WTC11 (cell line): ENCODE data around the gene TCF12. TPM values are rescaled to one million over a fixed set of nuclear protein-coding genes. Genes with fewer than 3 reads are reported as not detected.

Experiments
- ATAC-seq: fragments of 200-7000 bp; cut with Tn5 transposase; 2 replicates; pipeline ENCODE4 v1.10.0; 2021; ENCODE audit warnings: mild to moderate bottlenecking, moderate library complexity
- CTCF ChIA-PET: fragments of 300-600 bp; sonication (Branson Sonifier 250); formaldehyde crosslinking; loops from one replicate; lab custom pipeline; 2021; ENCODE audit warnings: antibody characterized with exemption; lab: Charles Lee
- POLR2A ChIA-PET: fragments of 350-600 bp; sonication (Branson Sonifier 250); formaldehyde crosslinking; loops from one replicate; lab custom pipeline; 2021; ENCODE audit warnings: antibody characterized with exemption; lab: Charles Lee
- DNase-seq: peaks from one replicate; pipeline ENCODE4 v3.0.0; 2021; ENCODE audit warnings: low spot score
- H3K27ac Mint-ChIP-seq: 2 replicates; pipeline ENCODE4 v1.8.0; 2021; ENCODE audit warnings: mixed read lengths
- H3K27me3 Mint-ChIP-seq: 2 replicates; pipeline ENCODE4 v1.8.0; 2021; ENCODE audit warnings: low read depth, mild to moderate bottlenecking, moderate library complexity, mixed read lengths
- H3K36me3 Mint-ChIP-seq: 2 replicates; pipeline ENCODE4 v1.8.0; 2021; ENCODE audit warnings: mixed read lengths
- H3K4me1 Mint-ChIP-seq: 2 replicates; pipeline ENCODE4 v1.8.0; 2022; ENCODE audit warnings: mixed read lengths
- H3K4me3 Mint-ChIP-seq: 2 replicates; pipeline ENCODE4 v1.8.0; 2021; ENCODE audit warnings: mild to moderate bottlenecking, moderate library complexity, mixed read lengths
- H3K9me3 Mint-ChIP-seq: 2 replicates; pipeline ENCODE4 v1.8.0; 2021; ENCODE audit warnings: mixed read lengths
- ATF1 ChIP-seq: sonication (generic); formaldehyde crosslinking; IDR thresholded peaks from 2 replicates; pipeline ENCODE4 v1.8.1; 2023; ENCODE audit warnings: mild to moderate bottlenecking, moderate library complexity, missing genetic modification reagents
- CREM ChIP-seq: sonication (generic); formaldehyde crosslinking; IDR thresholded peaks from 2 replicates; pipeline ENCODE4 v1.8.1; 2022; ENCODE audit warnings: mild to moderate bottlenecking, missing genetic modification reagents, moderate library complexity
- CTCF ChIP-seq: fragments of 200-600 bp; IDR thresholded peaks from 2 replicates; pipeline ENCODE4 v1.8.0; 2022; ENCODE audit warnings: antibody characterized with exemption
- E2F1 ChIP-seq: sonication (generic); formaldehyde crosslinking; IDR thresholded peaks from 2 replicates; pipeline ENCODE4 v1.8.0; 2022; ENCODE audit warnings: mild to moderate bottlenecking, missing genetic modification reagents
- EMX1 ChIP-seq: fragments of 250-450 bp; sonication (Bioruptor Pico); IDR thresholded peaks from 2 replicates; pipeline ENCODE4 v1.8.0; 2021; ENCODE audit warnings: mild to moderate bottlenecking
- FOXP1 ChIP-seq: sonication (generic); formaldehyde crosslinking; IDR thresholded peaks from 2 replicates; pipeline ENCODE4 v1.8.0; 2022; ENCODE audit warnings: missing genetic modification reagents, mild to moderate bottlenecking, moderate library complexity, borderline replicate concordance
- RELA ChIP-seq: sonication (generic); formaldehyde crosslinking; IDR thresholded peaks from 2 replicates; pipeline ENCODE4 v1.8.1; 2022; ENCODE audit warnings: missing genetic modification reagents, mild to moderate bottlenecking, borderline replicate concordance
- STAT6 ChIP-seq: sonication (generic); formaldehyde crosslinking; conservative IDR thresholded peaks from 2 replicates; pipeline ENCODE4 v1.8.1; 2023; ENCODE audit warnings: mild to moderate bottlenecking, low read depth, missing genetic modification reagents, moderate library complexity
- USF1 ChIP-seq: sonication (generic); formaldehyde crosslinking; IDR thresholded peaks from 2 replicates; pipeline ENCODE4 v1.8.0; 2022; ENCODE audit warnings: mild to moderate bottlenecking, missing genetic modification reagents
- ZBTB43 ChIP-seq: sonication (generic); formaldehyde crosslinking; IDR thresholded peaks from 2 replicates; pipeline ENCODE4 v1.8.1; 2023; ENCODE audit warnings: mild to moderate bottlenecking, missing genetic modification reagents
- ZNF121 ChIP-seq: sonication (generic); formaldehyde crosslinking; IDR thresholded peaks from 2 replicates; pipeline ENCODE4 v1.8.0; 2023; ENCODE audit warnings: missing genetic modification reagents
- ZNF232 ChIP-seq: sonication (generic); formaldehyde crosslinking; IDR thresholded peaks from 2 replicates; pipeline ENCODE4 v1.8.0; 2022; ENCODE audit warnings: mild to moderate bottlenecking, missing genetic modification reagents
- ZNF317 ChIP-seq: sonication (generic); formaldehyde crosslinking; IDR thresholded peaks from 2 replicates; pipeline ENCODE4 v1.8.1; 2023; ENCODE audit warnings: low read depth, mild to moderate bottlenecking, moderate library complexity, missing genetic modification reagents, borderline replicate concordance
- ZNF396 ChIP-seq: fragments of 250-450 bp; sonication (Bioruptor Pico); IDR thresholded peaks from 2 replicates; pipeline ENCODE4 v1.8.0; 2021; ENCODE audit warnings: mild to moderate bottlenecking, moderate library complexity, borderline replicate concordance
- ZNF416 ChIP-seq: fragments of 250-450 bp; sonication (Bioruptor Pico); IDR thresholded peaks from 2 replicates; pipeline ENCODE4 v1.9.0; 2021; ENCODE audit warnings: mild to moderate bottlenecking, inconsistent platforms
- total RNA-seq: library from RNA; stranded (reverse); gene quantifications from 3 replicates; pipeline ENCODE4 v1.2.3, GENCODE V29; 2021
- TF ChIP-seq, protein P1 (sequence below): sonication (generic); formaldehyde crosslinking; IDR thresholded peaks from 2 replicates; pipeline ENCODE4 v1.8.1; 2023; ENCODE audit warnings: mild to moderate bottlenecking, moderate library complexity, missing genetic modification reagents
- TF ChIP-seq, protein P2 (sequence below): fragments of 250-450 bp; sonication (Bioruptor Pico); IDR thresholded peaks from 2 replicates; pipeline ENCODE4 v1.9.0; 2021; ENCODE audit warnings: mild to moderate bottlenecking, borderline replicate concordance
- TF ChIP-seq, protein P3 (sequence below): fragments of 250-450 bp; sonication (Bioruptor Pico); IDR thresholded peaks from 2 replicates; pipeline ENCODE4 v2.1.2; 2022; ENCODE audit warnings: mild to moderate bottlenecking, moderate library complexity

Gene TCF12
- total RNA-seq, 1 experiment from 2014 or later: 73.2 TPM

DNA sequence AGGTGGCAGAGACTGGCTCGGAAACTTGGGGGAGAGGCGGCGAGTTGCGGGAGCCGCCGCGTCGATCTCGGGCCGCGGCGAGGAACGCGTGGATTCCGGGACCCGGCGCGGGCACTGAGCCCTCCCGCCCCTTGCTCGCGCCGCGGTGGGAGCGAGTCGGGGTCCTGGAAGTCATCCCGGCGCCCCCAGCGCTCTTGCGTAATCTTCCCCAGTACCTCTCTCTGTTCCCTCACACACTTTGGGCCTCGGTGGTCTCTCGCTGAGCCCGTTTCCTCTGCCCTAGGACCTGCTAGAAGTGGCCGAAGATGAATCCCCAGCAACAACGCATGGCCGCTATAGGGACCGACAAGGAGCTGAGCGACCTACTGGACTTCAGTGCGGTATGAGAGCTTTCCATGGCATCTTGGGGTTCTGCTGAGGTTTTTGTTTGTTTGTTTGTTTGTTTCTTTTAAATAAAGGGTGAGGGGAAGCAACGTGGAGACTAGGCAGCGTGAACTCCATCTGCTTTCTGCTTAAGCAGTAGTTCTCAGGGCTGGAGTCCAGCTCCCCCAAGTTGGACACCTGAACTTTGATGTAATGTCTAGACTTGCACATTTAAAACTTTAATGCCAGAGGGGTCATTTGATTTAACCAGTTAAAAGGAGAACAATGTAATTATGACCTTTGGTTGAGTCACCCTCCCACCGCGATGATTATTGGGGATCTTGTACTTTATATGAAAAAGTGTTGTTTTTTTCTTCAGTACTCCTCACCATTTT, 1.3 kb downstream of the TCF12 start (continued):
- TF ChIP-seq, protein P1, sequence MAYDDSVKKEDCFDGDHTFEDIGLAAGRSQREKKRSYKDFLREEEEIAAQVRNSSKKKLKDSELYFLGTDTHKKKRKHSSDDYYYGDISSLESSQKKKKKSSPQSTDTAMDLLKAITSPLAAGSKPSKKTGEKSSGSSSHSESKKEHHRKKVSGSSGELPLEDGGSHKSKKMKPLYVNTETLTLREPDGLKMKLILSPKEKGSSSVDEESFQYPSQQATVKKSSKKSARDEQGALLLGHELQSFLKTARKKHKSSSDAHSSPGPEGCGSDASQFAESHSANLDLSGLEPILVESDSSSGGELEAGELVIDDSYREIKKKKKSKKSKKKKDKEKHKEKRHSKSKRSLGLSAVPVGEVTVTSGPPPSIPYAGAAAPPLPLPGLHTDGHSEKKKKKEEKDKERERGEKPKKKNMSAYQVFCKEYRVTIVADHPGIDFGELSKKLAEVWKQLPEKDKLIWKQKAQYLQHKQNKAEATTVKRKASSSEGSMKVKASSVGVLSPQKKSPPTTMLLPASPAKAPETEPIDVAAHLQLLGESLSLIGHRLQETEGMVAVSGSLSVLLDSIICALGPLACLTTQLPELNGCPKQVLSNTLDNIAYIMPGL (CRISPR knock-in tag): peak; percentile 82
- TF ChIP-seq, protein P2, sequence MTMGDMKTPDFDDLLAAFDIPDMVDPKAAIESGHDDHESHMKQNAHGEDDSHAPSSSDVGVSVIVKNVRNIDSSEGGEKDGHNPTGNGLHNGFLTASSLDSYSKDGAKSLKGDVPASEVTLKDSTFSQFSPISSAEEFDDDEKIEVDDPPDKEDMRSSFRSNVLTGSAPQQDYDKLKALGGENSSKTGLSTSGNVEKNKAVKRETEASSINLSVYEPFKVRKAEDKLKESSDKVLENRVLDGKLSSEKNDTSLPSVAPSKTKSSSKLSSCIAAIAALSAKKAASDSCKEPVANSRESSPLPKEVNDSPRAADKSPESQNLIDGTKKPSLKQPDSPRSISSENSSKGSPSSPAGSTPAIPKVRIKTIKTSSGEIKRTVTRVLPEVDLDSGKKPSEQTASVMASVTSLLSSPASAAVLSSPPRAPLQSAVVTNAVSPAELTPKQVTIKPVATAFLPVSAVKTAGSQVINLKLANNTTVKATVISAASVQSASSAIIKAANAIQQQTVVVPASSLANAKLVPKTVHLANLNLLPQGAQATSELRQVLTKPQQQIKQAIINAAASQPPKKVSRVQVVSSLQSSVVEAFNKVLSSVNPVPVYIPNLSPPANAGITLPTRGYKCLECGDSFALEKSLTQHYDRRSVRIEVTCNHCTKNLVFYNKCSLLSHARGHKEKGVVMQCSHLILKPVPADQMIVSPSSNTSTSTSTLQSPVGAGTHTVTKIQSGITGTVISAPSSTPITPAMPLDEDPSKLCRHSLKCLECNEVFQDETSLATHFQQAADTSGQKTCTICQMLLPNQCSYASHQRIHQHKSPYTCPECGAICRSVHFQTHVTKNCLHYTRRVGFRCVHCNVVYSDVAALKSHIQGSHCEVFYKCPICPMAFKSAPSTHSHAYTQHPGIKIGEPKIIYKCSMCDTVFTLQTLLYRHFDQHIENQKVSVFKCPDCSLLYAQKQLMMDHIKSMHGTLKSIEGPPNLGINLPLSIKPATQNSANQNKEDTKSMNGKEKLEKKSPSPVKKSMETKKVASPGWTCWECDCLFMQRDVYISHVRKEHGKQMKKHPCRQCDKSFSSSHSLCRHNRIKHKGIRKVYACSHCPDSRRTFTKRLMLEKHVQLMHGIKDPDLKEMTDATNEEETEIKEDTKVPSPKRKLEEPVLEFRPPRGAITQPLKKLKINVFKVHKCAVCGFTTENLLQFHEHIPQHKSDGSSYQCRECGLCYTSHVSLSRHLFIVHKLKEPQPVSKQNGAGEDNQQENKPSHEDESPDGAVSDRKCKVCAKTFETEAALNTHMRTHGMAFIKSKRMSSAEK (CRISPR knock-in tag): no peak
- TF ChIP-seq, all 79 proteins: peak for 3

- no peak for DNase-seq
These were observed 1.9 kb downstream of the TCF12 start for GRCh38 chr15:56920367-56920627.

More at GRCh38 chr15:56920367-56920627, 1.9 kb downstream of the TCF12 start:
- peaks cover 38% of the 10 kb centered on the region for H3K4me1 Mint-ChIP-seq
- POLR2A ChIA-PET: interaction anchor here (0.7 to 0.8 kb wide), 2 partner anchors 20 to 34 kb away, joined by 3 to 6 read pairs; no protein-coding TSS in a partner anchor
- peaks cover 40% of the 10 kb centered on the region for H3K36me3 Mint-ChIP-seq
- H3K9me3 Mint-ChIP-seq: peaks cover 14% of the 10 kb centered on the region
- TF ChIP-seq, protein P3, sequence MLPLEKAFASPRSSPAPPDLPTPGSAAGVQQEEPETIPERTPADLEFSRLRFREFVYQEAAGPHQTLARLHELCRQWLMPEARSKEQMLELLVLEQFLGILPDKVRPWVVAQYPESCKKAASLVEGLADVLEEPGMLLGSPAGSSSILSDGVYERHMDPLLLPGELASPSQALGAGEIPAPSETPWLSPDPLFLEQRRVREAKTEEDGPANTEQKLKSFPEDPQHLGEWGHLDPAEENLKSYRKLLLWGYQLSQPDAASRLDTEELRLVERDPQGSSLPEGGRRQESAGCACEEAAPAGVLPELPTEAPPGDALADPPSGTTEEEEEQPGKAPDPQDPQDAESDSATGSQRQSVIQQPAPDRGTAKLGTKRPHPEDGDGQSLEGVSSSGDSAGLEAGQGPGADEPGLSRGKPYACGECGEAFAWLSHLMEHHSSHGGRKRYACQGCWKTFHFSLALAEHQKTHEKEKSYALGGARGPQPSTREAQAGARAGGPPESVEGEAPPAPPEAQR (CRISPR knock-in tag): no peak
- TF ChIP-seq FOXP1: no peak
- no peak for TF ChIP-seq ZNF121 (CRISPR knock-in tag)
- no peak for TF ChIP-seq STAT6
- no peak for TF ChIP-seq ZNF396 (CRISPR knock-in tag)
- no peak for TF ChIP-seq ATF1 (CRISPR knock-in tag)
- no peak for TF ChIP-seq ZNF317
- TF ChIP-seq E2F1: no peak
- TF ChIP-seq CREM (CRISPR knock-in tag): no peak
- no peak for TF ChIP-seq ZNF416 (CRISPR knock-in tag)
- no peak for TF ChIP-seq USF1 (CRISPR knock-in tag)
- TF ChIP-seq ZBTB43 (CRISPR knock-in tag): no peak
- TF ChIP-seq RELA (CRISPR knock-in tag): no peak
- no peak for TF ChIP-seq EMX1 (CRISPR knock-in tag)
- no peak for TF ChIP-seq ZNF232 (CRISPR knock-in tag)
- no peak for TF ChIP-seq CTCF
- H3K27me3 Mint-ChIP-seq: peaks cover 17% of the 10 kb centered on the region
- H3K4me3 Mint-ChIP-seq: peak overlapping the region; percentile 86
- ATAC-seq: no peak
- H3K27ac Mint-ChIP-seq: peak overlapping the region; percentile 68
- CTCF ChIA-PET: interaction anchor here (0.8 kb wide), 2 partner anchors 8 to 218 kb away, joined by 3 read pairs; no protein-coding TSS in a partner anchor
